H1 (cell line): ENCODE results near the gene ARL5A. TPM values are rescaled to one million over a fixed set of nuclear protein-coding genes. Genes with fewer than 3 reads are reported as not detected.

Source experiments
- CTCF ChIA-PET: fragments of 300-600 bp; sonication (Branson Sonifier 250); formaldehyde crosslinking; loops from one replicate; lab custom pipeline; 2021; ENCODE audit not compliant: partially characterized antibody; lab: Charles Lee
- POLR2A ChIA-PET: fragments of 300-600 bp; sonication (Branson Sonifier 250); formaldehyde crosslinking; loops from one replicate; lab custom pipeline; 2021; ENCODE audit warnings: inconsistent platforms; ENCODE audit not compliant: partially characterized antibody; lab: Charles Lee
- DNase-seq, 2 experiments: peaks; one replicate each; pipeline versions ENCODE4 v3.0.0 to v3.0.0-alpha.2; 2010 to 2022; ENCODE audit warnings: low spot score in 2 of 2, low read depth in 1 of 2, mixed read lengths in 1 of 2
- FAIRE-seq: peaks from 2 replicates; lab custom pipeline; 2011; peaks lifted over from hg19 to GRCh38; lab: Jason Lieb, UNC
- H2AFZ ChIP-seq: 2 replicates; pipeline ENCODE4 v1.8.1; 2012; ENCODE audit warnings: low read length, inconsistent platforms
- H2AK5ac ChIP-seq: 2 replicates; pipeline ENCODE4 v1.6.1; 2013; ENCODE audit warnings: low read depth, low read length
- H2BK120ac ChIP-seq: replicated peaks from 2 replicates; pipeline ENCODE3; 2013; ENCODE audit warnings: low read depth, low read length, inconsistent platforms
- H2BK12ac ChIP-seq: 2 replicates; pipeline ENCODE4 v1.6.1; 2013; ENCODE audit warnings: low read depth, low read length
- H2BK15ac ChIP-seq: 2 replicates; pipeline ENCODE4 v1.6.1; 2013; ENCODE audit warnings: low read length
- H2BK20ac ChIP-seq: 2 replicates; pipeline ENCODE4 v1.6.1; 2013; ENCODE audit warnings: low read length
- H2BK5ac ChIP-seq: 2 replicates; pipeline ENCODE4 v1.6.1; 2013; ENCODE audit warnings: low read depth, low read length
- H3K14ac ChIP-seq: 2 replicates; pipeline ENCODE4 v1.6.1; 2013; ENCODE audit warnings: inconsistent platforms; ENCODE audit not compliant: insufficient read length
- H3K18ac ChIP-seq: 2 replicates; pipeline ENCODE4 v1.6.1; 2013; ENCODE audit warnings: low read length; ENCODE audit errors: extremely low read depth
- H3K23ac ChIP-seq: 2 replicates; pipeline ENCODE4 v1.6.1; 2013; ENCODE audit warnings: inconsistent platforms; ENCODE audit not compliant: insufficient read length
- H3K23me2 ChIP-seq: 2 replicates; pipeline ENCODE4 v1.6.1; 2013; ENCODE audit warnings: low read depth, low read length
- H3K27ac ChIP-seq: 2 replicates; pipeline ENCODE4 v1.6.1; 2011; ENCODE audit warnings: low read depth, low read length, inconsistent platforms
- H3K27me3 ChIP-seq, 4 experiments: replicated peaks in 1 of 4; 1 replicate in 1 of 4; 2 replicates in 3 of 4; pipeline versions ENCODE4 v1.6.1 to v1.8.1; 2011 to 2013; ENCODE audit warnings: low read length in 3 of 4, mild to moderate bottlenecking in 3 of 4, inconsistent platforms in 2 of 4, mixed read lengths in 2 of 4, moderate library complexity in 1 of 4; ENCODE audit not compliant: control insufficient read depth in 3 of 4, insufficient read depth in 3 of 4; ENCODE audit errors: extremely low read depth in 1 of 4
- H3K36me3 ChIP-seq, 4 experiments: 2 replicates each; pipeline versions ENCODE4 v1.6.1 to v1.8.1; 2011 to 2013; ENCODE audit warnings: mild to moderate bottlenecking in 4 of 4, low read length in 3 of 4, moderate library complexity in 2 of 4, control low read depth in 1 of 4, inconsistent platforms in 1 of 4; ENCODE audit not compliant: insufficient read depth in 4 of 4, control insufficient read depth in 2 of 4
- H3K4ac ChIP-seq: replicated peaks from 2 replicates; pipeline ENCODE3; 2013; ENCODE audit warnings: low read length, low read depth, mixed read lengths, inconsistent platforms; ENCODE audit not compliant: insufficient read length
- H3K4me1 ChIP-seq, 4 experiments: replicated peaks in 1 of 4; 1 replicate in 1 of 4; 2 replicates in 3 of 4; pipeline versions ENCODE4 v1.6.1 to v1.8.1; 2011 to 2013; ENCODE audit warnings: low read length in 3 of 4, inconsistent platforms in 2 of 4, mixed read lengths in 1 of 4; ENCODE audit not compliant: insufficient read depth in 4 of 4, control insufficient read depth in 3 of 4
- H3K4me2 ChIP-seq, 2 experiments: 2 replicates each; pipeline versions ENCODE4 v1.6.1 to v1.8.1; 2011 to 2013; ENCODE audit warnings: low read depth in 2 of 2, low read length in 2 of 2, control low read depth in 1 of 2, inconsistent platforms in 1 of 2, mild to moderate bottlenecking in 1 of 2; ENCODE audit not compliant: insufficient read depth in 1 of 2
- H3K4me3 ChIP-seq, 4 experiments: fragments of 200-600, 300-600 bp in 1 of 4; sonication (generic), shearing (Covaris generic), sonication (Bioruptor Twin) in 1 of 4; 2 replicates each; pipeline versions ENCODE4 v1.5.1 to v1.8.1; 2011 to 2016; ENCODE audit warnings: low read length in 4 of 4, low read depth in 3 of 4, control low read depth in 2 of 4, inconsistent platforms in 2 of 4, mild to moderate bottlenecking in 2 of 4, mixed read lengths in 1 of 4, moderate library complexity in 1 of 4; ENCODE audit not compliant: insufficient read depth in 2 of 4; ENCODE audit errors: extremely low read depth in 1 of 4
- H3K56ac ChIP-seq: replicated peaks from 2 replicates; pipeline ENCODE3; 2013; ENCODE audit warnings: low read depth, mild to moderate bottlenecking, mixed read lengths, low read length, inconsistent platforms; ENCODE audit not compliant: insufficient read length
- H3K79me1 ChIP-seq: 2 replicates; pipeline ENCODE4 v1.6.1; 2013; ENCODE audit warnings: low read depth, low read length, control low read depth
- H3K79me2 ChIP-seq, 2 experiments: 2 replicates each; pipeline versions ENCODE4 v1.6.1 to v1.8.1; 2012 to 2013; ENCODE audit warnings: low read length in 2 of 2, mild to moderate bottlenecking in 2 of 2, inconsistent platforms in 1 of 2; ENCODE audit not compliant: insufficient read depth in 2 of 2, control insufficient read depth in 1 of 2
- H3K9ac ChIP-seq, 4 experiments: replicated peaks in 1 of 4; 1 replicate in 1 of 4; 2 replicates in 3 of 4; pipeline versions ENCODE4 v1.6.1 to v1.8.1; 2011 to 2013; ENCODE audit warnings: low read depth in 3 of 4, low read length in 3 of 4, control low read depth in 2 of 4, mild to moderate bottlenecking in 2 of 4, moderate library complexity in 2 of 4, inconsistent platforms in 1 of 4; ENCODE audit errors: extremely low read depth in 1 of 4
- H3K9me3 ChIP-seq, 2 experiments: 2 replicates each; pipeline versions ENCODE4 v1.6.1 to v1.8.1; 2012 to 2013; ENCODE audit warnings: mild to moderate bottlenecking in 2 of 2, moderate library complexity in 2 of 2, control low read depth in 1 of 2, inconsistent platforms in 1 of 2, low read depth in 1 of 2, low read length in 1 of 2, mixed read lengths in 1 of 2; ENCODE audit not compliant: insufficient read depth in 2 of 2
- H4K20me1 ChIP-seq, 2 experiments: replicated peaks in 1 of 2; 2 replicates each; pipeline versions ENCODE3 to v1.8.1; 2011 to 2013; ENCODE audit warnings: inconsistent platforms in 2 of 2, low read length in 2 of 2, mild to moderate bottlenecking in 1 of 2; ENCODE audit not compliant: insufficient read depth in 2 of 2, control insufficient read depth in 1 of 2
- H4K5ac ChIP-seq: 2 replicates; pipeline ENCODE4 v1.6.1; 2013; ENCODE audit warnings: low read length, low read depth, mixed read lengths, inconsistent platforms; ENCODE audit not compliant: insufficient read length
- H4K8ac ChIP-seq: 2 replicates; pipeline ENCODE4 v1.8.0; 2013; ENCODE audit warnings: mild to moderate bottlenecking, moderate library complexity, low read length, inconsistent platforms; ENCODE audit not compliant: insufficient read depth; ENCODE audit errors: extremely low read depth
- H4K91ac ChIP-seq: replicated peaks from 2 replicates; pipeline ENCODE3; 2013; ENCODE audit warnings: low read length, mixed read lengths, inconsistent platforms; ENCODE audit not compliant: insufficient read length
- BCL11A ChIP-seq, 2 experiments: IDR thresholded peaks; one replicate each; pipeline ENCODE4 v1.6.1; 2011; ENCODE audit warnings: low read depth in 2 of 2, low read length in 2 of 2, mild to moderate bottlenecking in 2 of 2
- CEBPB ChIP-seq: IDR thresholded peaks from 2 replicates; pipeline ENCODE4 v1.6.1; 2012; ENCODE audit warnings: low read depth, low read length
- CHD1 ChIP-seq: IDR thresholded peaks from 2 replicates; pipeline ENCODE4 v1.6.1; 2012; ENCODE audit warnings: low read depth, low read length, improper control_type of control experiment
- CREB1 ChIP-seq: IDR thresholded peaks from 2 replicates; pipeline ENCODE4 v1.6.1; 2012; ENCODE audit warnings: inconsistent platforms
- FOSL1 ChIP-seq: IDR thresholded peaks from 2 replicates; pipeline ENCODE4 v1.6.1; 2011; ENCODE audit warnings: mild to moderate bottlenecking, low read depth, low read length, moderate library complexity; ENCODE audit not compliant: insufficient read depth
- KDM1A ChIP-seq: fragments of 200-600, 300-600 bp; sonication (generic); IDR thresholded peaks from 2 replicates; pipeline ENCODE4 v1.7.1; 2016; ENCODE audit warnings: mild to moderate bottlenecking, low read length, borderline replicate concordance
- MAFK ChIP-seq: IDR thresholded peaks from 2 replicates; pipeline ENCODE4 v1.6.1; 2012; ENCODE audit warnings: low read depth, mild to moderate bottlenecking, improper control_type of control experiment, low read length
- NRF1 ChIP-seq: IDR thresholded peaks from 2 replicates; pipeline ENCODE4 v1.6.1; 2011; ENCODE audit warnings: mild to moderate bottlenecking, low read depth, low read length, improper control_type of control experiment
- PHF8 ChIP-seq: fragments of 200-600 bp; sonication (generic); conservative IDR thresholded peaks from 2 replicates; pipeline ENCODE4 v1.7.1; 2012; ENCODE audit warnings: low read depth, mild to moderate bottlenecking, inconsistent platforms, low read length, moderate library complexity
- SIN3A ChIP-seq, 2 experiments: IDR thresholded peaks in 1 of 2; conservative IDR thresholded peaks in 1 of 2; 2 replicates each; pipeline ENCODE4 v1.6.1; 2011 to 2012; ENCODE audit warnings: low read length in 2 of 2, improper control_type of control experiment in 1 of 2, low read depth in 1 of 2, mild to moderate bottlenecking in 1 of 2
- SIX5 ChIP-seq: IDR thresholded peaks from 2 replicates; pipeline ENCODE4 v1.6.1; 2011; ENCODE audit warnings: mild to moderate bottlenecking, low read depth, low read length
- SP1 ChIP-seq: IDR thresholded peaks from 2 replicates; pipeline ENCODE4 v1.6.1; 2011; ENCODE audit warnings: low read depth, low read length
- TAF7 ChIP-seq: optimal IDR thresholded peaks from 2 replicates; pipeline ENCODE3; 2011; ENCODE audit warnings: low read depth, mild to moderate bottlenecking, inconsistent platforms, low read length, moderate library complexity, borderline replicate concordance
- polyA plus RNA-seq, 7 experiments: library from polyadenylated mRNA; depleted of rRNA in 3 of 7; stranded (reverse) in 5 of 7; unstranded in 2 of 7; fragments of >200 nt in 5 of 7; fragments of 200-250 nt in 2 of 7; gene quantifications; 1 replicate in 5 of 7; 2 replicates in 1 of 7; 4 replicates in 1 of 7; pipeline versions ENCODE4 v1.2.1 to v1.2.3, GENCODE V29; 2011 to 2013; ENCODE audit warnings: missing spikeins in 2 of 7, mixed read lengths in 2 of 7
- total RNA-seq: library from RNA; stranded (reverse); fragmentation: NEBNext Ultra II Directional; extraction: Animal tissue kit (Norgen Biotek cat#: 25700); gene quantifications from 2 replicates; pipeline ENCODE4 v1.2.1, GENCODE V29; 2021

Gene ARL5A
- total and polyA plus RNA-seq, 2 of the 8 experiments (the other 6 are each of a cell fraction or from before 2014, with no cell fraction given), result 12.6 to 86.3 TPM

GRCh38 chr2:151780938-151781337 lies 47.3 kb downstream of the ARL5A start:
- Histone ChIP-seq H3K23ac (no peak overlapping the region), H3K56ac (no peak overlapping the region), H3K27me3 (no peaks in the 10 kb centered on the region), H3K4me2 (no peak overlapping the region), H3K9me3 (no peaks in the 10 kb centered on the region), H2AFZ (no peak overlapping the region), H2BK5ac (no peak overlapping the region), H2BK20ac (no peak overlapping the region), H3K79me2 (no peaks in the 10 kb centered on the region), H3K4me1 (no peaks in the 10 kb centered on the region), H3K79me1 (no peaks in the 10 kb centered on the region), H2BK120ac (no peak overlapping the region), H4K20me1 (no peaks in the 10 kb centered on the region), H3K18ac (no peak overlapping the region), H3K4me3 (no peak overlapping the region), H2BK15ac (no peak overlapping the region), H2BK12ac (no peak overlapping the region), H3K9ac (no peak overlapping the region), H3K23me2 (peaks cover 1% of the 10 kb centered on the region; the same call in 1 of the 2 replicates), H3K4ac (no peak overlapping the region), H4K8ac (no peak overlapping the region), H4K91ac (no peak overlapping the region), H3K27ac (no peak overlapping the region), H3K14ac (no peak overlapping the region), H4K5ac (no peak overlapping the region), H2AK5ac (no peak overlapping the region), H3K36me3 (peaks cover 0 to 4% (median 0%) of the 10 kb centered on the region in 4 experiments; a peak in 2 of 8 replicates)
- TF ChIP-seq SP1, result no peak
- TF ChIP-seq NRF1, result no peak
- TF ChIP-seq SIX5, result no peak
- TF ChIP-seq BCL11A (IDR thresholded peaks at IDR 0.05; ENCODE audit: low read depth in 2 of 2, low read length in 2 of 2), result no peak
- no peak for TF ChIP-seq TAF7
- TF ChIP-seq SIN3A (conservative IDR thresholded peaks at IDR 0.05 in 1 of 2, IDR thresholded peaks at IDR 0.05 in 1 of 2; ENCODE audit: low read depth in 1 of 2, low read length in 2 of 2), result no peak
- no peak for TF ChIP-seq KDM1A
- no peak for TF ChIP-seq PHF8
- no peak for TF ChIP-seq CREB1
- TF ChIP-seq CEBPB, result no peak
- no peak for TF ChIP-seq CHD1
- no peak for TF ChIP-seq FOSL1
- TF ChIP-seq MAFK, result no peak
- ChIA-PET CTCF (interaction anchor here (1.4 kb wide), 1 partner anchor 90 kb away, joined by 3 read pairs; no protein-coding TSS in a partner anchor), POLR2A (no interaction called here)
- DNase-seq, result no peak
- no peak for FAIRE-seq
